Panc1 (cell line): ENCODE data around the gene RELL1.

Experiments
- CTCF ChIP-seq: fragments of 450-650 bp; IDR thresholded peaks from 2 replicates; pipeline ENCODE4 v1.5.1; 2017; ENCODE audit warnings: mild to moderate bottlenecking
- POLR2AphosphoS5 ChIP-seq: IDR thresholded peaks from 2 replicates; pipeline ENCODE4 v1.6.1; 2012; ENCODE audit warnings: mild to moderate bottlenecking, low read depth, low read length, moderate library complexity
- REST ChIP-seq, 2 experiments: IDR thresholded peaks; 2 replicates each; pipeline ENCODE4 v1.6.1; 2011 to 2012; ENCODE audit warnings: low read depth in 2 of 2, control low read depth in 1 of 2, low read length in 1 of 2, mild to moderate bottlenecking in 1 of 2, moderate library complexity in 1 of 2; ENCODE audit not compliant: insufficient read depth in 1 of 2
- SIN3A ChIP-seq: IDR thresholded peaks from 2 replicates; pipeline ENCODE4 v1.6.1; 2012; ENCODE audit warnings: low read depth, mild to moderate bottlenecking, low read length, moderate library complexity, borderline replicate concordance; ENCODE audit not compliant: insufficient read depth
- TCF7L2 ChIP-seq: IDR thresholded peaks from 2 replicates; pipeline ENCODE4 v1.6.1; 2011; ENCODE audit warnings: mild to moderate bottlenecking, low read depth, low read length, inconsistent platforms

GRCh38 chr4:37728064-37728463 lies 41.9 kb upstream of the RELL1 start:
- TF ChIP-seq CTCF (no peak), POLR2AphosphoS5 (no peak), SIN3A (no peak), TCF7L2 (no peak), REST (IDR thresholded peaks at IDR 0.05; ENCODE audit: insufficient read depth in 1 of 2, low read depth in 2 of 2, low read length in 1 of 2) (no peak)
